ENCODE results near the gene HOXC10.

DNA sequence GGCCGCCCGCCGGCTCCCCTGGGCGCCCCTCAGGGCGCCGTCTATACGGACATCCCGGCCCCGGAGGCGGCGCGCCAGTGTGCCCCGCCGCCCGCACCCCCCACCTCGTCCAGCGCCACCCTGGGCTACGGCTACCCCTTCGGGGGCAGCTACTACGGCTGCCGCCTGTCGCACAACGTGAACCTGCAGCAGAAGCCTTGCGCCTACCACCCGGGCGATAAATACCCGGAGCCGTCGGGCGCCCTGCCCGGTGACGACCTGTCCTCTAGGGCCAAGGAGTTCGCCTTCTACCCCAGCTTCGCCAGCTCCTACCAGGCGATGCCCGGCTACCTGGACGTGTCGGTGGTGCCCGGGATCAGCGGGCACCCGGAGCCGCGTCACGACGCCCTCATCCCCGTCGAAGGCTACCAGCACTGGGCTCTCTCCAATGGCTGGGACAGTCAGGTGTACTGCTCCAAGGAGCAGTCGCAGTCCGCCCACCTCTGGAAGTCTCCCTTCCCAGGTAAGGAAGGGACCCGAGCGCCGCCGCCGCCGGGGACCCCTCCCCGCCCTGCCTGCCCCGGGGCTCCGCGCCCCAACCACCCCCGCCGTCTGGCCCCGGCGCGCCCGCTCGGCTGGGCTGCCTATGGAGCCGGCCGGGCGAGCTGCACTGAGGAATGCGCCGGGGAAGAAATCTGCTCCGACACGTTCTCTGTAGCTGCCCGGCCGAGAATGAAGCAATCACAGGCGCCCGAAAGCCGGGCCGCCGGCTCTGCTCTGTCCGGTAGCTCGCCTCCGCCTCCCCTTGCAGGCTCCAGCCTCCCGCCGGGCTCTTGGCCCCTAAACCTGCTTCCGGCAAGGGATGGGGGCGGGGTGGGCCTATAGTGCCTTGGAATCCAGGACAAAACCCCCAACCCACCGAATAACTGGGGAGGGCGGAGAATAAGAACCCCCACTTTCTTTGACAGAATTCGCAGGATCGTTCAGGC is 45.5 kb upstream of the HOXC10 start:
- peak; percentile 89 for TF ChIP-seq EZH2 (IDR thresholded peaks at IDR 0.05; ENCODE audit: low read depth, unreplicated experiment)
- TF ChIP-seq, protein P1, sequence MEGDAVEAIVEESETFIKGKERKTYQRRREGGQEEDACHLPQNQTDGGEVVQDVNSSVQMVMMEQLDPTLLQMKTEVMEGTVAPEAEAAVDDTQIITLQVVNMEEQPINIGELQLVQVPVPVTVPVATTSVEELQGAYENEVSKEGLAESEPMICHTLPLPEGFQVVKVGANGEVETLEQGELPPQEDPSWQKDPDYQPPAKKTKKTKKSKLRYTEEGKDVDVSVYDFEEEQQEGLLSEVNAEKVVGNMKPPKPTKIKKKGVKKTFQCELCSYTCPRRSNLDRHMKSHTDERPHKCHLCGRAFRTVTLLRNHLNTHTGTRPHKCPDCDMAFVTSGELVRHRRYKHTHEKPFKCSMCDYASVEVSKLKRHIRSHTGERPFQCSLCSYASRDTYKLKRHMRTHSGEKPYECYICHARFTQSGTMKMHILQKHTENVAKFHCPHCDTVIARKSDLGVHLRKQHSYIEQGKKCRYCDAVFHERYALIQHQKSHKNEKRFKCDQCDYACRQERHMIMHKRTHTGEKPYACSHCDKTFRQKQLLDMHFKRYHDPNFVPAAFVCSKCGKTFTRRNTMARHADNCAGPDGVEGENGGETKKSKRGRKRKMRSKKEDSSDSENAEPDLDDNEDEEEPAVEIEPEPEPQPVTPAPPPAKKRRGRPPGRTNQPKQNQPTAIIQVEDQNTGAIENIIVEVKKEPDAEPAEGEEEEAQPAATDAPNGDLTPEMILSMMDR (conservative IDR thresholded peaks at IDR 0.05; ENCODE audit: low read depth in 2 of 2), result no peak
- no peak for TF ChIP-seq POLR2AphosphoS5 (IDR thresholded peaks at IDR 0.05; ENCODE audit: low read depth)
- TF ChIP-seq, protein P2, sequence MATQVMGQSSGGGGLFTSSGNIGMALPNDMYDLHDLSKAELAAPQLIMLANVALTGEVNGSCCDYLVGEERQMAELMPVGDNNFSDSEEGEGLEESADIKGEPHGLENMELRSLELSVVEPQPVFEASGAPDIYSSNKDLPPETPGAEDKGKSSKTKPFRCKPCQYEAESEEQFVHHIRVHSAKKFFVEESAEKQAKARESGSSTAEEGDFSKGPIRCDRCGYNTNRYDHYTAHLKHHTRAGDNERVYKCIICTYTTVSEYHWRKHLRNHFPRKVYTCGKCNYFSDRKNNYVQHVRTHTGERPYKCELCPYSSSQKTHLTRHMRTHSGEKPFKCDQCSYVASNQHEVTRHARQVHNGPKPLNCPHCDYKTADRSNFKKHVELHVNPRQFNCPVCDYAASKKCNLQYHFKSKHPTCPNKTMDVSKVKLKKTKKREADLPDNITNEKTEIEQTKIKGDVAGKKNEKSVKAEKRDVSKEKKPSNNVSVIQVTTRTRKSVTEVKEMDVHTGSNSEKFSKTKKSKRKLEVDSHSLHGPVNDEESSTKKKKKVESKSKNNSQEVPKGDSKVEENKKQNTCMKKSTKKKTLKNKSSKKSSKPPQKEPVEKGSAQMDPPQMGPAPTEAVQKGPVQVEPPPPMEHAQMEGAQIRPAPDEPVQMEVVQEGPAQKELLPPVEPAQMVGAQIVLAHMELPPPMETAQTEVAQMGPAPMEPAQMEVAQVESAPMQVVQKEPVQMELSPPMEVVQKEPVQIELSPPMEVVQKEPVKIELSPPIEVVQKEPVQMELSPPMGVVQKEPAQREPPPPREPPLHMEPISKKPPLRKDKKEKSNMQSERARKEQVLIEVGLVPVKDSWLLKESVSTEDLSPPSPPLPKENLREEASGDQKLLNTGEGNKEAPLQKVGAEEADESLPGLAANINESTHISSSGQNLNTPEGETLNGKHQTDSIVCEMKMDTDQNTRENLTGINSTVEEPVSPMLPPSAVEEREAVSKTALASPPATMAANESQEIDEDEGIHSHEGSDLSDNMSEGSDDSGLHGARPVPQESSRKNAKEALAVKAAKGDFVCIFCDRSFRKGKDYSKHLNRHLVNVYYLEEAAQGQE (IDR thresholded peaks at IDR 0.05; ENCODE audit: unreplicated experiment), result no peak
- no peak for TF ChIP-seq JUNB (IDR thresholded peaks at IDR 0.05; ENCODE audit: unreplicated experiment)
- TF ChIP-seq EZH2phosphoT487 (IDR thresholded peaks at IDR 0.05; ENCODE audit: unreplicated experiment), result peak; percentile 74
- TF ChIP-seq NANOG (IDR thresholded peaks at IDR 0.05; ENCODE audit: borderline replicate concordance), result no peak
- TF ChIP-seq ZNF114 (CRISPR knock-in tag; IDR thresholded peaks at IDR 0.05), result no peak

Data from GM23338 (cell line).